HepG2 (cell line): ENCODE measurements around the gene RAB15. TPM values are rescaled to one million over a fixed set of nuclear protein-coding genes. Genes with fewer than 3 reads are reported as not detected.

Experiments
- ARNT2 ChIP-seq: sonication (generic); formaldehyde crosslinking; IDR thresholded peaks from 2 replicates; pipeline ENCODE4 v1.8.0; 2022; ENCODE audit warnings: mild to moderate bottlenecking, low read depth, missing genetic modification reagents, moderate library complexity
- CREBL2 ChIP-seq: sonication (generic); formaldehyde crosslinking; IDR thresholded peaks from 2 replicates; pipeline ENCODE4 v1.8.1; 2023; ENCODE audit warnings: missing genetic modification reagents, mild to moderate bottlenecking, borderline replicate concordance
- E2F2 ChIP-seq: sonication (generic); formaldehyde crosslinking; IDR thresholded peaks from 2 replicates; pipeline ENCODE4 v1.4.0; 2020; ENCODE audit warnings: missing genetic modification reagents, borderline replicate concordance
- FOSL2 ChIP-seq: sonication (generic); formaldehyde crosslinking; IDR thresholded peaks from 2 replicates; pipeline ENCODE4 v1.4.0; 2020; ENCODE audit warnings: missing genetic modification reagents
- HES4 ChIP-seq: sonication (generic); formaldehyde crosslinking; IDR thresholded peaks from 2 replicates; pipeline ENCODE4 v1.9.0; 2021; ENCODE audit warnings: mild to moderate bottlenecking, missing genetic modification reagents, borderline replicate concordance
- HMG20A ChIP-seq: IDR thresholded peaks from 2 replicates; pipeline ENCODE4 v1.6.1; 2016; ENCODE audit warnings: borderline replicate concordance
- KMT2A ChIP-seq: sonication (generic); formaldehyde crosslinking; IDR thresholded peaks from 2 replicates; pipeline ENCODE4 v1.4.0; 2020; ENCODE audit warnings: missing genetic modification reagents
- MTA1 ChIP-seq: sonication (generic); formaldehyde crosslinking; IDR thresholded peaks from 2 replicates; pipeline ENCODE4 v1.4.0; 2020; ENCODE audit warnings: missing genetic modification reagents, mild to moderate bottlenecking, borderline replicate concordance
- RBFOX2 ChIP-seq: fragments of 200-400 bp; formaldehyde crosslinking; IDR thresholded peaks from 2 replicates; pipeline ENCODE4 v1.6.1; 2017; ENCODE audit warnings: low read depth, mild to moderate bottlenecking, low read length
- YEATS4 ChIP-seq: sonication (generic); formaldehyde crosslinking; IDR thresholded peaks from 2 replicates; pipeline ENCODE4 v1.4.0; 2020; ENCODE audit warnings: missing genetic modification reagents, borderline replicate concordance
- ZKSCAN5 ChIP-seq: sonication (generic); formaldehyde crosslinking; IDR thresholded peaks from 2 replicates; pipeline ENCODE4 v1.5.1; 2020; ENCODE audit warnings: mild to moderate bottlenecking, missing genetic modification reagents
- ZNF407 ChIP-seq: sonication (generic); formaldehyde crosslinking; IDR thresholded peaks from one replicate; pipeline ENCODE4 v1.5.1; 2020; ENCODE audit warnings: mild to moderate bottlenecking, missing genetic modification reagents; ENCODE audit errors: not compliant biosample characterization
- ZNF558 ChIP-seq: sonication (generic); formaldehyde crosslinking; IDR thresholded peaks from 2 replicates; pipeline ENCODE4 v1.9.0; 2022; ENCODE audit warnings: mild to moderate bottlenecking, missing genetic modification reagents, borderline replicate concordance
- ZNF629 ChIP-seq: sonication (generic); formaldehyde crosslinking; conservative IDR thresholded peaks from 2 replicates; pipeline ENCODE4 v1.5.0; 2020; ENCODE audit warnings: missing genetic modification reagents
- ZNF761 ChIP-seq: sonication (generic); formaldehyde crosslinking; conservative IDR thresholded peaks from 2 replicates; pipeline ENCODE4 v1.4.0; 2020; ENCODE audit warnings: mild to moderate bottlenecking, missing genetic modification reagents
- polyA plus RNA-seq, 8 experiments: library from polyadenylated mRNA; depleted of rRNA in 3 of 8; stranded (reverse) in 7 of 8; unstranded in 1 of 8; fragments of >200 nt; fragmentation: Illumina TruSeq in 4 of 8; extraction: Trizol in 4 of 8; gene quantifications; 2 replicates each; pipeline versions ENCODE4 v1.2.1 to v1.2.3, GENCODE V29; 2011 to 2016; ENCODE audit warnings: low read depth in 4 of 8, missing spikeins in 1 of 8, mixed read lengths in 1 of 8; ENCODE audit not compliant: insufficient read depth in 1 of 8
- total RNA-seq, 5 experiments: library from RNA; depleted of rRNA; stranded (reverse); fragments of >200 nt; fragmentation: Illumina TruSeq; extraction: Trizol; gene quantifications; 2 replicates each; pipeline ENCODE4 v1.2.3, GENCODE V29; 2016; ENCODE audit warnings: low read depth in 1 of 5

RAB15 gene
- total and polyA plus RNA-seq, 2 of the 13 experiments (the other 11 are each of a cell fraction or from before 2014, with no cell fraction given), result 7.4 to 18.5 TPM

GRCh38 chr14:64948612-64949210 lies 23.4 kb downstream of the RAB15 start (continued):
- TF ChIP-seq E2F2 (CRISPR knock-in tag) (no peak), ZNF629 (CRISPR knock-in tag) (no peak), CREBL2 (CRISPR knock-in tag) (no peak), ZNF761 (CRISPR knock-in tag) (peak; percentile 71; the same call in 1 of the 2 replicates), ZKSCAN5 (CRISPR knock-in tag) (0 out of 2 replicates have a peak, but pooled peaks have one; percentile 17), HMG20A (CRISPR knock-in tag) (no peak), ARNT2 (CRISPR knock-in tag) (0 out of 2 replicates have a peak, but pooled peaks have one; percentile 4), KMT2A (no peak; the same call in 1 of the 2 replicates), MTA1 (CRISPR knock-in tag) (peak; percentile 76; the same call in 1 of the 2 replicates), RBFOX2 (0 out of 2 replicates have a peak, but pooled peaks have one; percentile 4), ZNF558 (CRISPR knock-in tag) (no peak; the same call in 1 of the 2 replicates), HES4 (CRISPR knock-in tag) (0 out of 2 replicates have a peak, but pooled peaks have one; percentile 1), ZNF407 (no peak), YEATS4 (no peak), FOSL2 (CRISPR knock-in tag) (peak; percentile 46; the same call in 1 of the 2 replicates)
